K562 (cell line): ENCODE data around the gene COL4A2. TPM values are rescaled to one million over a fixed set of nuclear protein-coding genes. Genes with fewer than 3 reads are reported as not detected.

Experiments
- ATAC-seq: fragments of 200-7000 bp; cut with Tn5 transposase; 3 replicates; pipeline ENCODE4 v1.9.1; 2020; ENCODE audit warnings: moderate library complexity
- BruUV-seq: library from RNA; stranded (reverse); fragments of 400-500 nt; replicated peaks from 2 replicates; lab custom pipeline; 2021; lab: Mats Ljungman, UMichigan
- CTCF ChIA-PET: fragments of 300-600 bp; formaldehyde crosslinking; extraction: SDS; loops from one replicate; lab custom pipeline; 2021; ENCODE audit warnings: low intra/inter-chr PET ratio; lab: Yijun Ruan, JAX
- POLR2A ChIA-PET: fragments of 300-600, 350-650 bp; sonication (Branson Sonifier 250); formaldehyde crosslinking; extraction: SDS; loops from one replicate; lab custom pipeline; 2021; ENCODE audit warnings: antibody characterized with exemption, inconsistent platforms; lab: Yijun Ruan, JAX
- DNase-seq, 4 experiments: peaks; one replicate each; pipeline versions ENCODE4 v3.0.0 to v3.0.0-alpha.2; 2011 to 2018; ENCODE audit warnings: low spot score in 3 of 4, mixed read lengths in 3 of 4; ENCODE audit errors: extremely low read depth in 1 of 4
- FAIRE-seq: peaks from 2 replicates; lab custom pipeline; 2011; peaks lifted over from hg19 to GRCh38; lab: Jason Lieb, UNC
- H2AFZ ChIP-seq: 2 replicates; pipeline ENCODE4 v1.6.0; 2011; ENCODE audit warnings: low read depth, low read length, control low read depth, inconsistent platforms
- H3K27ac ChIP-seq: fragments of 200-600 bp; 3 replicates; pipeline ENCODE4 v1.8.0; 2011; ENCODE audit warnings: low read depth, mild to moderate bottlenecking, control low read depth, inconsistent platforms, low read length, moderate library complexity, mixed read lengths; ENCODE audit errors: extremely low read depth
- H3K27me3 ChIP-seq, 2 experiments: fragments of 300-600 bp in 1 of 2; 2 replicates in 1 of 2; 3 replicates in 1 of 2; pipeline versions ENCODE4 v1.6.0 to v1.8.0; 2011; ENCODE audit warnings: inconsistent platforms in 2 of 2, low read length in 2 of 2, mild to moderate bottlenecking in 1 of 2, mixed read lengths in 1 of 2, moderate library complexity in 1 of 2; ENCODE audit not compliant: control insufficient read depth in 2 of 2, insufficient read depth in 2 of 2
- H3K36me3 ChIP-seq: fragments of 300-600 bp; 3 replicates; pipeline ENCODE4 v1.8.0; 2011; ENCODE audit warnings: mild to moderate bottlenecking, low read length, inconsistent platforms; ENCODE audit not compliant: control insufficient read depth, insufficient read depth
- H3K4me1 ChIP-seq, 2 experiments: fragments of 200-600 bp in 1 of 2; replicated peaks in 1 of 2; 2 replicates in 1 of 2; 3 replicates in 1 of 2; pipeline versions ENCODE4 v1.5.1 to v1.8.0; 2011; ENCODE audit warnings: inconsistent platforms in 2 of 2, low read length in 2 of 2, mild to moderate bottlenecking in 1 of 2, mixed read lengths in 1 of 2, moderate library complexity in 1 of 2; ENCODE audit not compliant: control insufficient read depth in 2 of 2, insufficient read depth in 2 of 2
- H3K4me2 ChIP-seq: 2 replicates; pipeline ENCODE4 v1.6.1; 2011; ENCODE audit warnings: low read length, control low read depth, inconsistent platforms, mixed read lengths; ENCODE audit not compliant: insufficient read depth
- H3K4me3 ChIP-seq: fragments of 200-600 bp; sonication (generic), shearing (Covaris generic); 2 replicates; pipeline ENCODE4 v1.5.1; 2016; ENCODE audit warnings: control low read depth, inconsistent platforms
- H3K79me2 ChIP-seq: fragments of 200-600 bp; 3 replicates; pipeline ENCODE4 v1.8.0; 2011; ENCODE audit warnings: low read length, inconsistent platforms; ENCODE audit not compliant: control insufficient read depth, insufficient read depth
- H3K9ac ChIP-seq, 2 experiments: 2 replicates each; pipeline versions ENCODE4 v1.6.0 to v1.6.1; 2011; ENCODE audit warnings: low read depth in 2 of 2, low read length in 2 of 2, control low read depth in 1 of 2, inconsistent platforms in 1 of 2, mild to moderate bottlenecking in 1 of 2, mixed read lengths in 1 of 2; ENCODE audit not compliant: insufficient read depth in 1 of 2
- H3K9me1 ChIP-seq: one replicate; pipeline ENCODE4 v1.6.0; 2011; ENCODE audit warnings: inconsistent platforms, mild to moderate bottlenecking, low read length, moderate library complexity; ENCODE audit not compliant: control insufficient read depth, insufficient read depth
- H3K9me3 ChIP-seq: replicated peaks from 2 replicates; pipeline ENCODE4 v1.5.1; 2011; ENCODE audit warnings: low read depth, low read length, inconsistent platforms; ENCODE audit not compliant: control insufficient read depth, insufficient read depth
- H4K20me1 ChIP-seq: replicated peaks from 2 replicates; pipeline ENCODE4 v1.6.1; 2011; ENCODE audit warnings: low read length, inconsistent platforms, mixed read lengths; ENCODE audit not compliant: control insufficient read depth, insufficient read depth
- FOXJ3 ChIP-seq: sonication (generic); formaldehyde crosslinking; IDR thresholded peaks from 2 replicates; pipeline ENCODE4 v1.4.0; 2020; ENCODE audit warnings: mild to moderate bottlenecking, missing genetic modification reagents
- FOXM1 ChIP-seq, 2 experiments: fragments of 450-650 bp in 1 of 2; sonication (generic) in 1 of 2; formaldehyde crosslinking in 1 of 2; IDR thresholded peaks; 2 replicates each; pipeline versions ENCODE4 v1.6.1 to v1.9.0; 2017 to 2022; ENCODE audit warnings: low read depth in 2 of 2, mild to moderate bottlenecking in 2 of 2, missing genetic modification reagents in 1 of 2, moderate library complexity in 1 of 2
- JUNB ChIP-seq: fragments of 450-650 bp; formaldehyde crosslinking; conservative IDR thresholded peaks from 2 replicates; pipeline ENCODE4 v1.4.0; 2020; ENCODE audit warnings: mild to moderate bottlenecking
- POLR2AphosphoS2 ChIP-seq: IDR thresholded peaks from 2 replicates; pipeline ENCODE4 v1.6.1; 2012; ENCODE audit warnings: low read length, improper control_type of control experiment
- SMAD4 ChIP-seq: fragments of 250-450 bp; sonication (Bioruptor Pico); conservative IDR thresholded peaks from 2 replicates; pipeline ENCODE4 v1.8.0; 2021; ENCODE audit warnings: inconsistent platforms, mild to moderate bottlenecking, moderate library complexity
- ZNF134 ChIP-seq: fragments of 250-450 bp; sonication (Bioruptor Pico); conservative IDR thresholded peaks from 2 replicates; pipeline ENCODE4 v1.4.0; 2020
- ZNF318 ChIP-seq, 2 experiments: fragments of 450-650 bp; IDR thresholded peaks; 2 replicates each; pipeline ENCODE4 v1.6.1; 2016; ENCODE audit warnings: mild to moderate bottlenecking in 2 of 2, borderline replicate concordance in 1 of 2, low read depth in 1 of 2, moderate library complexity in 1 of 2
- ZSCAN29 ChIP-seq: fragments of 450-650 bp; IDR thresholded peaks from 2 replicates; pipeline ENCODE4 v1.6.1; 2017
- WGBS: fragments of 100-300 bp; shearing (Covaris generic); methylation state at CpG from one replicate; pipeline ENCODE4 v1.1.6; 2016; ENCODE audit warnings: low coverage, mixed read lengths; ENCODE audit not compliant: insufficient coverage; ENCODE audit errors: missing lambda C conversion rate; 5-methylcytosine and 5-hydroxymethylcytosine counted together
- in situ Hi-C: fragments of 300-500 bp; cut with MboI; formaldehyde crosslinking; loops from 4 replicates; pipeline ENCODE4 v1.15.0; 2018; ENCODE audit warnings: inconsistent platforms, mixed read lengths
- intact Hi-C: fragments of 100-400 bp; cut with micrococcal nuclease; formaldehyde crosslinking; loops from 2 replicates; pipeline ENCODE4 v1.14.2; 2022
- polyA plus RNA-seq, 8 experiments: library from polyadenylated mRNA; depleted of rRNA in 4 of 8; stranded (reverse) in 5 of 8; unstranded in 3 of 8; fragments of >200 nt; fragmentation: Nextera tagmentation in 2 of 8; fragmentation: Illumina TruSeq in 1 of 8; extraction: Ambion mirVana in 2 of 8; extraction: Trizol in 1 of 8; gene quantifications; 2 replicates each; pipeline versions ENCODE4 v1.2.1 to v1.2.3, GENCODE V29; 2011 to 2014; ENCODE audit warnings: inconsistent platforms in 1 of 8, missing spikeins in 1 of 8
- total RNA-seq, 7 experiments: library from RNA; depleted of rRNA in 6 of 7; stranded (reverse); fragments of >200 nt in 6 of 7; fragmentation: Illumina TruSeq in 2 of 7; extraction: Trizol in 2 of 7; gene quantifications; 2 replicates each; pipeline versions ENCODE4 v1.2.1 to v1.2.3, GENCODE V29; 2011 to 2021; ENCODE audit warnings: low replicate concordance in 1 of 7

Gene COL4A2
- total and polyA plus RNA-seq, 9 of the 15 experiments (the other 6 are each of a cell fraction or from before 2014, with no cell fraction given), result 0.13 to 15.2 (median 8.1) TPM

- Histone ChIP-seq H3K27ac (no peak overlapping the region), H3K27me3 (peaks cover 4 to 32% of the 10 kb centered on the region in 2 experiments; a peak in 4 of 5 replicates), H3K9me1 (no peaks in the 10 kb centered on the region), H3K36me3 (no peaks in the 10 kb centered on the region), H3K4me3 (no peak overlapping the region), H3K4me1 (no peaks in the 10 kb centered on the region; a peak in 1 of 5 replicates), H3K9me3 (no peaks in the 10 kb centered on the region), H3K79me2 (no peaks in the 10 kb centered on the region), H4K20me1 (no peaks in the 10 kb centered on the region), H3K9ac (no peak overlapping the region), H3K4me2 (no peak overlapping the region), H2AFZ (no peak overlapping the region)
- in situ Hi-C loops, result no loop called here
- no peak for FAIRE-seq
- ChIA-PET CTCF (no interaction called here), POLR2A (no interaction called here)
- no peak for ATAC-seq
- DNase-seq, result no peak
- intact Hi-C loops, result no loop called here
- no peak for TF ChIP-seq JUNB (CRISPR knock-in tag)
- no peak for TF ChIP-seq POLR2AphosphoS2
- WGBS, result 0% methylated on average over 4 of the region's 4 CpGs
- BruUV-seq, result no TSS peak
Observed at GRCh38 chr13:110305001-110305400, 2.1 kb upstream of the COL4A2 start.

GRCh38 chr13:110305544-110305943 lies 1.5 kb upstream of the COL4A2 start:
- no peaks in the 10 kb centered on the region for H4K20me1 ChIP-seq
- ATAC-seq (no peak), DNase-seq (no peak), FAIRE-seq (no peak)
- intact Hi-C loops, result no loop called here
- no TSS peak for BruUV-seq
- H3K9ac ChIP-seq, result no peak overlapping the region
- ChIA-PET CTCF (no interaction called here), POLR2A (interaction anchor here (0.7 kb wide), 1 partner anchor 59 kb away, joined by 3 read pairs; no protein-coding TSS in a partner anchor)
- no peaks in the 10 kb centered on the region for H3K79me2 ChIP-seq
- no peaks in the 10 kb centered on the region for H3K9me1 ChIP-seq
- no peak overlapping the region for H2AFZ ChIP-seq
- H3K36me3 ChIP-seq, result no peaks in the 10 kb centered on the region
- WGBS, result 0% methylated on average over 2 of the region's 2 CpGs
- in situ Hi-C loops, result no loop called here
- H3K4me2 ChIP-seq, result no peak overlapping the region
- H3K4me1 ChIP-seq, result no peaks in the 10 kb centered on the region; a peak in 1 of 5 replicates
- no peak overlapping the region for H3K27ac ChIP-seq
- no peak overlapping the region for H3K4me3 ChIP-seq
- H3K9me3 ChIP-seq, result no peaks in the 10 kb centered on the region
- H3K27me3 ChIP-seq, result peaks cover 4 to 33% of the 10 kb centered on the region in 2 experiments; a peak in 4 of 5 replicates
- TF ChIP-seq ZSCAN29 (no peak), ZNF318 (IDR thresholded peaks at IDR 0.05; ENCODE audit: borderline replicate concordance in 1 of 2, low read depth in 1 of 2) (no peak), FOXM1 (IDR thresholded peaks at IDR 0.05; ENCODE audit: low read depth) (no peak), FOXM1 (CRISPR knock-in tag; IDR thresholded peaks at IDR 0.05; ENCODE audit: low read depth) (no peak), SMAD4 (CRISPR knock-in tag) (no peak), FOXJ3 (CRISPR knock-in tag) (no peak), ZNF134 (CRISPR knock-in tag) (no peak)
